Suprapubic skin (tissue), 4 donors: ENCODE results near the gene PDE9A. TPM values are rescaled to one million over a fixed set of nuclear protein-coding genes. Genes with fewer than 3 reads are reported as not detected.

Experiments used
- DNase-seq, 2 donors: peaks; one replicate each; pipeline ENCODE4 v3.0.0-alpha.2; 2019; ENCODE audit warnings: low spot score in 2 of 2
- H3K27ac ChIP-seq: fragments of 200-600 bp; sonication (generic); one replicate; pipeline ENCODE4 v1.5.1; 2019
- H3K27me3 ChIP-seq: fragments of 200-600 bp; sonication (generic); one replicate; pipeline ENCODE4 v1.5.1; 2019
- H3K36me3 ChIP-seq: fragments of 200-600 bp; sonication (generic); one replicate; pipeline ENCODE4 v1.5.1; 2019
- H3K4me1 ChIP-seq: fragments of 200-600 bp; sonication (generic); one replicate; pipeline ENCODE4 v1.5.1; 2019
- H3K4me3 ChIP-seq: fragments of 200-600 bp; sonication (generic); one replicate; pipeline ENCODE4 v1.5.1; 2019; ENCODE audit warnings: mild to moderate bottlenecking
- H3K9me3 ChIP-seq: fragments of 200-600 bp; sonication (generic); one replicate; pipeline ENCODE4 v1.5.1; 2019
- EP300 ChIP-seq: sonication (generic); formaldehyde crosslinking; IDR thresholded peaks from one replicate; pipeline ENCODE4 v1.6.1; 2017; ENCODE audit warnings: antibody characterized with exemption
- POLR2A ChIP-seq, 2 donors: fragments of 450-650 bp; IDR thresholded peaks; one replicate each; pipeline ENCODE4 v1.6.1; 2017; ENCODE audit warnings: antibody characterized with exemption in 2 of 2, mild to moderate bottlenecking in 2 of 2, moderate library complexity in 2 of 2
- POLR2AphosphoS5 ChIP-seq, 3 donors: sonication (generic); formaldehyde crosslinking; IDR thresholded peaks; one replicate each; pipeline ENCODE4 v1.6.1; 2017; ENCODE audit warnings: antibody characterized with exemption in 3 of 3
- WGBS: methylation state at CpG from one replicate; pipeline ENCODE4 v1.1.5; 2018; 5-methylcytosine and 5-hydroxymethylcytosine counted together
- total RNA-seq, 4 donors: library from RNA; depleted of rRNA; stranded (reverse); fragments of >200 nt; gene quantifications; one replicate each; pipeline ENCODE4 v1.1.0, GENCODE V29; 2016
- TF ChIP-seq, protein P1 (sequence below), 2 donors: fragments of 200-600 bp in 1 of 2; fragments of 450-650 bp in 1 of 2; sonication (generic) in 1 of 2; IDR thresholded peaks; one replicate each; pipeline ENCODE4 v1.5.1; 2016 to 2019; ENCODE audit warnings: antibody characterized with exemption in 2 of 2, mild to moderate bottlenecking in 1 of 2, moderate library complexity in 1 of 2

PDE9A gene
- total RNA-seq, 4 donors from 2014 or later: 4.5 to 12.0 (median 7.1) TPM

DNA sequence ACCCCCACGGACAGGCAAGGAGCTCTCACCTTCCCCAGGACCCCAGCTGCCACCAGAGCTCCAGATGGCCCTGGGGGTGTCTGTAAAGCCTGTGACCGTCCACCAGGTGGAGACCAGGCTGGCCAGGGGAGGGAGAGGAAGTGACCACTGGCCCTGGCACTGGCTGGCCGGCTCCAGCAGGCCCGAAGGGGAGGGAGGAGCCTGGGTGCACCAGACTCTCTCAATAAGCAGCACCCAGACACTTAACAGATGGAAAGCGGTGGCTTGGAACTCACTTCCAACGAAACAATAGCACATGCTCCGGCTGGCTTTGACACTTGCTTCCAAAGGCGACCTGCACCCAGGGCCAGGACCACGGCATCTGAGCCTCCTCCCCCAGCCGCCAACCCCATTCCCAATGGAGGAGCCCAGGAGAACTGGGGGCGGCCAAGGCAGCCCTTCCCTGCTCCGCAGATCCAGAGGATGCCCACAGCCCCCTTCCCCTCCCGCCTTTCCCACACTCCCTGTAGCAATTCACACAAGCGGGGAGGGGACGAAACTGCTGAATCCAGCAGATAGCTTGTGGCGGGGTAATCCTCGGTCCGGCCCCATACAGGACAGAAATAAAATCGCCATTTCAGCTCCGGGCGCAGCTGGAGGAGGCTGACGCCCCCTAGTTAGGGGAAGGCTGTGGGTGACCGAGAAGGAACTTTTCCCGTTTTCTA, 742 bp upstream of the PDE9A start:
- peaks cover 34% of the 10 kb centered on the region for H3K4me1 ChIP-seq
- H3K27me3 ChIP-seq: peaks cover 43% of the 10 kb centered on the region
- no peak for DNase-seq
- no peaks in the 10 kb centered on the region for H3K9me3 ChIP-seq
- no peaks in the 10 kb centered on the region for H3K36me3 ChIP-seq
- TF ChIP-seq, protein P1, sequence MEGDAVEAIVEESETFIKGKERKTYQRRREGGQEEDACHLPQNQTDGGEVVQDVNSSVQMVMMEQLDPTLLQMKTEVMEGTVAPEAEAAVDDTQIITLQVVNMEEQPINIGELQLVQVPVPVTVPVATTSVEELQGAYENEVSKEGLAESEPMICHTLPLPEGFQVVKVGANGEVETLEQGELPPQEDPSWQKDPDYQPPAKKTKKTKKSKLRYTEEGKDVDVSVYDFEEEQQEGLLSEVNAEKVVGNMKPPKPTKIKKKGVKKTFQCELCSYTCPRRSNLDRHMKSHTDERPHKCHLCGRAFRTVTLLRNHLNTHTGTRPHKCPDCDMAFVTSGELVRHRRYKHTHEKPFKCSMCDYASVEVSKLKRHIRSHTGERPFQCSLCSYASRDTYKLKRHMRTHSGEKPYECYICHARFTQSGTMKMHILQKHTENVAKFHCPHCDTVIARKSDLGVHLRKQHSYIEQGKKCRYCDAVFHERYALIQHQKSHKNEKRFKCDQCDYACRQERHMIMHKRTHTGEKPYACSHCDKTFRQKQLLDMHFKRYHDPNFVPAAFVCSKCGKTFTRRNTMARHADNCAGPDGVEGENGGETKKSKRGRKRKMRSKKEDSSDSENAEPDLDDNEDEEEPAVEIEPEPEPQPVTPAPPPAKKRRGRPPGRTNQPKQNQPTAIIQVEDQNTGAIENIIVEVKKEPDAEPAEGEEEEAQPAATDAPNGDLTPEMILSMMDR (IDR thresholded peaks at IDR 0.05): peak; percentile 18 to 45
- TF ChIP-seq POLR2AphosphoS5 (IDR thresholded peaks at IDR 0.05): no peak
- 9% methylated on average over 18 of the region's 24 CpGs for WGBS
- peak overlapping the region; percentile 61 for H3K4me3 ChIP-seq
- peak overlapping the region; percentile 54 for H3K27ac ChIP-seq

DNA sequence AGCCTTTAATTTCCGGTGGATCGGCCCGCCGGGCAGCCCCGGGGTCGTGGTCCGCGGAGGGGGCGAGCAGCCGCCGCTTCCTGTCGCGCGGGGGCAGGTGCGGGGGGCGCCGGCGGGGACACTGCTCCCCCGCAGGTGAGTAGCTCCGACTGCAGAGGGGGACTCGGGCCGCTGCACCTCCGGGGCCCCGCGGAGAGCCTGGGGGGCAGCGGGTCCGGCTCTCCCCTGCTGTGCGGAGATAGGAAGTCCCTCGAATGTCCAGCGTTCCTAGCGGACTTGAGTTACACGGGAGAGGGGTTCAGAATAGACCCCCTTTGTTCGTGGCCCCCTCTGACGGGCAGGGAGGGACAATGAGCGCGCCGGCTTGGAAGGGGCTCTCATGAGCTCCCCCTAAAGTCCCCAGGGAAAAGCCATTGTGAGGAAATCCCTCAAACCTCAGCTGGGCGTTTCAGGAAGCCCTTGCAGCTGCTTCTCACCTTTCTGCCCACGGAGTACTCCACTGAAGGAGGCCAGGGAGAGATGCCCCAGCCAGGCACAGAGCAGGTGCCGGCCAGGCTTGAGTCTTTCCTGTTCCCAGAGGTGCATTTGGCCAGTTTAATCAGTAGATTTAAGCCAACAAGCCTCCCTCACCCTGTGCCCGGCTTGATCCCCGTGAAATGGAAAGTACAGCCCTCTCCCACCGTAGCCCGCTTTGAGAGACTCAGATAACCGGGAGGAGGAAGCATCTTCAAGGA, 925 bp downstream of the PDE9A start:
- 0% methylated on average over 7 of the region's 45 CpGs for WGBS
- peak overlapping the region; percentile 61 for H3K4me3 ChIP-seq
- H3K36me3 ChIP-seq: no peaks in the 10 kb centered on the region
- peaks cover 47% of the 10 kb centered on the region for H3K27me3 ChIP-seq
- H3K27ac ChIP-seq: peak overlapping the region; percentile 51
- TF ChIP-seq, protein P1 (IDR thresholded peaks at IDR 0.05): no peak
- TF ChIP-seq POLR2A (IDR thresholded peaks at IDR 0.05): no peak
- no peak for TF ChIP-seq EP300
- no peak for TF ChIP-seq POLR2AphosphoS5 (IDR thresholded peaks at IDR 0.05)
- H3K9me3 ChIP-seq: no peaks in the 10 kb centered on the region
- H3K4me1 ChIP-seq: peaks cover 34% of the 10 kb centered on the region
- DNase-seq: no peak

DNA sequence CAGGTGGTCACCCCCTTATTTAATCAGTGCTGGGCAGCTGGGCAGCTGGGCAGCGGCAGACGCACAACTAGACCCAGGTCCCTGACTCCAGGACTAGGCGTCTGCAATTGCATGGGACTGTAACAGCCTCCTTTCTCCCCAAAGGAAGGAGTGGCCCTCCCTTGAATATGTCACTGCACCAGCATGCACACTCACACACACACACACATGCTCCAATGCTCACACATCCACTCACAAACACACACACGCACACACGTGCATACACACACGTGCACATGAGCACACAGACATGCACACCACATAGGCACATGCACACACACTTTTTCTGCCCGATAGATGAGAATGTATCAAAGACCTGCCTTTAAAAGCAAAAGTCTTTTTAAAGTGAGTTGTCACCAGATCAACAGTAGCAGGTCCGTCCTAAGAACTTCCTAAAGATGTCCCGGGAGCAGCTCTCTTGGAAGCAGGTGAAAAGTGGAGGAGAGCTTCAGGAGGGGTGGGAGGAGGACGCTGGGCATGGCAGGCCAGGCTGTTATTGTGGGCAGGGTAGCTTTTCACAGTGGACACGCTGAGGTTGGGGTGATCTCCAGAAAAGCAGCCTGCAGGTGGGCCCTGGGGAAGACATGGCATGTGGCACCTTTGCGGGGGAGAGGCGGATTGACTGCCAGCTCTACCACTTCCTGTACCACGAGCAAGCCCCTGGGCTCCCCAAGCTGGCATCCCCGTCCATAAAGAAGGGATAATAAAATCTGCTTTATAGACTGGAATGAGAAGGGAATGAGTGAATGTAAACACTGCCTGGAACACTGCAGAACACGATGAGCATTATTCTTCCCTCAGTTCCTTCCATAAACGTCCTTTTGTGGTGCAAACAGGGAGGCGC, 1.7 kb downstream of the PDE9A start:
- no peak for DNase-seq
- Histone ChIP-seq H3K4me1 (peaks cover 34% of the 10 kb centered on the region), H3K27ac (peak overlapping the region; percentile 51), H3K27me3 (peaks cover 47% of the 10 kb centered on the region), H3K36me3 (no peaks in the 10 kb centered on the region), H3K9me3 (no peaks in the 10 kb centered on the region), H3K4me3 (peak overlapping the region; percentile 61)
- TF ChIP-seq, protein P1 (IDR thresholded peaks at IDR 0.05): no peak
- no peak for TF ChIP-seq POLR2AphosphoS5 (IDR thresholded peaks at IDR 0.05)
- no peak for TF ChIP-seq EP300
- TF ChIP-seq POLR2A (IDR thresholded peaks at IDR 0.05): no peak
- 52% methylated on average over 15 of the region's 18 CpGs for WGBS

DNA sequence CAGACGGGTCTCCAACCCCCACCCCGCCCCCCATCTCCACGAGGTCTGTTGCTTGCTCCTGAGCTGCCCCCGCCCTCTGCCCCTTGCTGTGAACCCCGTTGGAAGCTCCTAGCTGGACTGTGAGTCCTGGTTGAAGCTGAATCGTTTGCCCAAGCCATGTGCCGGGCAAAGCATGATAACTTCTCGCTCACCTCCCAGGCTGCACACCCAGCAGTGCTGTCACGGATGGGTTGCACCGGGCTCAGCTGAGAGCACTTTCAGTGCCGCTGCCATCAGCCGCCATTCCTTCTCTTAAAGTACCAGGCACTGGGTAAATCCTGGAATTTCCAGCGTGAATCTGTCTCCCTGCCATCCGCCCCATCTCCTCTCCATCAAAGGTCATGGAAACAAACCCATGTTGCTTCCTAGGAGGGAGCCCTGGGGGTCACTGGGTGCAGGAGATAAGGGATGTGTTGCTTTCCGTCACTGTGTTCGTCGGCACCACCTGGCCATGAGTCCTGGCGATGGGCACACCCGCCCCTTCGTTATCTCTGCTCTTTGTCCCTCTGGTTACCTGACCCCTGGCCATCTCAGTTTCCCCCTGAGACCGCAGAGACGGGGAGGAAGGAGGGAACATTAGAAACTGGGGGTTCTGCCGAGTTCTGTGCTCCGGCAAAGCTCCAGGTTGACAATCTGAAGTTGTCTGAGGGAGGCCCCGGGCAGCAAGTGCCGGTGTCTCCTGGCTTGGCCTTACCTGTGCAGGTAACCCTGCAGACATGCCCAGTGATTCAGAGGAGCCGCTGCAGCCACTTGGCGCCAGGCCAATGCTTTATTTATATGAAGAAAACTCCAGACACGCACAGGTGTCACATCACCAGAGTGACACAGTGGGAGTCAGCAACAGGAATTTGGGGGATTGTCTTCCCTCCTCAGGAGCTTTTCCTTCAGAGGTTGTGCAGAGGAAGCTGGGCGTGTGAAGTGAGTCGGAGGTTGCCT, 2.7 kb downstream of the PDE9A start:
- Histone ChIP-seq H3K4me1 (peaks cover 34% of the 10 kb centered on the region), H3K27ac (no peak overlapping the region), H3K27me3 (peaks cover 47% of the 10 kb centered on the region), H3K36me3 (no peaks in the 10 kb centered on the region), H3K9me3 (no peaks in the 10 kb centered on the region), H3K4me3 (no peak overlapping the region)
- TF ChIP-seq EP300 (no peak), POLR2AphosphoS5 (IDR thresholded peaks at IDR 0.05) (no peak), POLR2A (IDR thresholded peaks at IDR 0.05) (no peak)
- TF ChIP-seq, protein P1 (IDR thresholded peaks at IDR 0.05): no peak
- WGBS: 66% methylated on average over 23 of the region's 31 CpGs
- DNase-seq: no peak
